HFF-Myc (cell line): Measurements from ENCODE around the gene BCL6B.

ENCODE experiments used
- DNase-seq: peaks from one replicate; pipeline ENCODE4 v3.0.0-alpha.2; 2011; ENCODE audit warnings: low read depth; ENCODE audit errors: extremely low read depth
- H3K4me3 ChIP-seq: replicated peaks from 2 replicates; pipeline ENCODE4 v1.5.1; 2011; ENCODE audit warnings: low read depth, mild to moderate bottlenecking, control low read depth, low read length
- TF ChIP-seq, protein P1 (sequence below): IDR thresholded peaks from 2 replicates; pipeline ENCODE4 v1.5.1; 2012; ENCODE audit warnings: mild to moderate bottlenecking, low read depth, low read length, control low read depth; ENCODE audit errors: missing control alignments

The BCL6B gene

DNA sequence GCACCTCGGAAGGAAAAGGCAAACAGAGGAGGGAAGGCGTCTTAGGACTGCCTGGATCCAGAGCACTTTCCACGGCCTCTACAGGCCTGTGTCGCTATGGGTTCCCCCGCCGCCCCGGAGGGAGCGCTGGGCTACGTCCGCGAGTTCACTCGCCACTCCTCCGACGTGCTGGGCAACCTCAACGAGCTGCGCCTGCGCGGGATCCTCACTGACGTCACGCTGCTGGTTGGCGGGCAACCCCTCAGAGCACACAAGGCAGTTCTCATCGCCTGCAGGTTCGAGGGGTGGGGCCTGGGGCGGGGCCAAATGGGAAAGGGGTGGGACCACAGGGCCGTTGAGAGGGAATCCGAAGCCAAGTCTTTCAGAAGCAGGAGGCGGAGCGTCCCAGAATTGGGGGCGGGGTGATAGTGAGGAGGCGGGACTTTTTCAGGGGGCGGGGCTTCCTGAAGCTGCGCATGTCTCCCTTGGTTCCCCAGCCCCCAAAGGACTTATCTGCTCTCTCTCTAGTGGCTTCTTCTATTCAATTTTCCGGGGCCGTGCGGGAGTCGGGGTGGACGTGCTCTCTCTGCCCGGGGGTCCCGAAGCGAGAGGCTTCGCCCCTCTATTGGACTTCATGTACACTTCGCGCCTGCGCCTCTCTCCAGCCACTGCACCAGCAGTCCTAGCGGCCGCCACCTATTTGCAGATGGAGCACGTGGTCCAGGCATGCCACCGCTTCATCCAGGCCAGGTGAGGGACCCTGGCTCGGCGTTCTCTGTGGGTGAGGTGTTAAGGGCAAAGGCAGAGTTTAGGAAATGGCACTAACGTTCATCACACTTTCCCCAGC, 939 bp downstream of the BCL6B start:
- DNase-seq = no peak
- H3K4me3 ChIP-seq = no peak overlapping the region
- TF ChIP-seq, protein P1, sequence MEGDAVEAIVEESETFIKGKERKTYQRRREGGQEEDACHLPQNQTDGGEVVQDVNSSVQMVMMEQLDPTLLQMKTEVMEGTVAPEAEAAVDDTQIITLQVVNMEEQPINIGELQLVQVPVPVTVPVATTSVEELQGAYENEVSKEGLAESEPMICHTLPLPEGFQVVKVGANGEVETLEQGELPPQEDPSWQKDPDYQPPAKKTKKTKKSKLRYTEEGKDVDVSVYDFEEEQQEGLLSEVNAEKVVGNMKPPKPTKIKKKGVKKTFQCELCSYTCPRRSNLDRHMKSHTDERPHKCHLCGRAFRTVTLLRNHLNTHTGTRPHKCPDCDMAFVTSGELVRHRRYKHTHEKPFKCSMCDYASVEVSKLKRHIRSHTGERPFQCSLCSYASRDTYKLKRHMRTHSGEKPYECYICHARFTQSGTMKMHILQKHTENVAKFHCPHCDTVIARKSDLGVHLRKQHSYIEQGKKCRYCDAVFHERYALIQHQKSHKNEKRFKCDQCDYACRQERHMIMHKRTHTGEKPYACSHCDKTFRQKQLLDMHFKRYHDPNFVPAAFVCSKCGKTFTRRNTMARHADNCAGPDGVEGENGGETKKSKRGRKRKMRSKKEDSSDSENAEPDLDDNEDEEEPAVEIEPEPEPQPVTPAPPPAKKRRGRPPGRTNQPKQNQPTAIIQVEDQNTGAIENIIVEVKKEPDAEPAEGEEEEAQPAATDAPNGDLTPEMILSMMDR = no peak

DNA sequence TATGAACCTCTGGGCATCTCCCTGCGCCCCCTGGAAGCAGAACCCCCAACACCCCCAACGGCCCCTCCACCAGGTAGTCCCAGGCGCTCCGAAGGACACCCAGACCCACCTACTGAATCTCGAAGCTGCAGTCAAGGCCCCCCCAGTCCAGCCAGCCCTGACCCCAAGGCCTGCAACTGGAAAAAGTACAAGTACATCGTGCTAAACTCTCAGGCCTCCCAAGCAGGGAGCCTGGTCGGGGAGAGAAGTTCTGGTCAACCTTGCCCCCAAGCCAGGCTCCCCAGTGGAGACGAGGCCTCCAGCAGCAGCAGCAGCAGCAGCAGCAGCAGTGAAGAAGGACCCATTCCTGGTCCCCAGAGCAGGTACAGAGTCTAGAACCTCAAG, 1.5 kb downstream of the BCL6B start:
- TF ChIP-seq, protein P1 = no peak
- no peak for DNase-seq
- no peak overlapping the region for H3K4me3 ChIP-seq

DNA sequence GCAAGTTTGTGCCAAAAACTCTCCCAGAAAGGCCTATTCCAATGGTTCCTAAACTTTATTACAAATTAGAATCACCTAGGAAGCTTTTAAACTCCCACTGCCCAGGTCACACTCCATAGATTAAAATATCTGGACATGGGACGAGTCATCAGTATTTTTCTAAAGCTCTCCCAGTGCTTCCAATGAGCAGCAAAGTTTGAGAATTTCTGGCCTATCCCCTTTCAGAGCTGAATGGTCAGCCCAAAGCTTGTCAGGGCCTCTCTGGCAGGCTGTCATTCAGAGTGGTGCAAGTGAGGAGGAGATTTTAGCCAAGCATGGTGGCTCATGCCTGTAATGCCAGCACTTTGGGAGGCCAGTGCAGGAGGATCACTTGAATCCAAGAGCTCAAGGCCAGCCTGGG, 2.4 kb downstream of the BCL6B start:
- no peak overlapping the region for H3K4me3 ChIP-seq
- DNase-seq = no peak
- TF ChIP-seq, protein P1 = no peak

DNA sequence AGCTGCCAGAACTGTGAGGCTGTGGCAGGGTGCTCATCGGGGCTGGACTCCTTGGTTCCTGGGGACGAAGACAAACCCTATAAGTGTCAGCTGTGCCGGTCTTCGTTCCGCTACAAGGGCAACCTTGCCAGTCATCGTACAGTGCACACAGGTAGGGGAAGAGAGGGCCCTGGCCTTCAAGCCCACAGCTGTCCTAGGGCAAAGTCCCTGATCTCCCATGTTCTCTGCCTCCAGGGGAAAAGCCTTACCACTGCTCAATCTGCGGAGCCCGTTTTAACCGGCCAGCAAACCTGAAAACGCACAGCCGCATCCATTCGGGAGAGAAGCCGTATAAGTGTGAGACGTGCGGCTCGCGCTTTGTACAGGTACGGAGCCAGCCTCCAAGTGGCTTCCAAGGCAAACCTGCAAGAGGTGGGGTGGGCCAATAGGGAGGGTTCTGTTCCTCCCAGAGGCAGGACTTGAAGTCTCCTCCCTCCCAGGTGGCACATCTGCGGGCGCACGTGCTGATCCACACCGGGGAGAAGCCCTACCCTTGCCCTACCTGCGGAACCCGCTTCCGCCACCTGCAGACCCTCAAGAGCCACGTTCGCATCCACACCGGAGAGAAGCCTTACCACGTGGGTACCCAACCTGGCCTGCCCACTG, 3.7 kb downstream of the BCL6B start:
- no peak overlapping the region for H3K4me3 ChIP-seq
- TF ChIP-seq, protein P1 = no peak
- no peak for DNase-seq

DNA sequence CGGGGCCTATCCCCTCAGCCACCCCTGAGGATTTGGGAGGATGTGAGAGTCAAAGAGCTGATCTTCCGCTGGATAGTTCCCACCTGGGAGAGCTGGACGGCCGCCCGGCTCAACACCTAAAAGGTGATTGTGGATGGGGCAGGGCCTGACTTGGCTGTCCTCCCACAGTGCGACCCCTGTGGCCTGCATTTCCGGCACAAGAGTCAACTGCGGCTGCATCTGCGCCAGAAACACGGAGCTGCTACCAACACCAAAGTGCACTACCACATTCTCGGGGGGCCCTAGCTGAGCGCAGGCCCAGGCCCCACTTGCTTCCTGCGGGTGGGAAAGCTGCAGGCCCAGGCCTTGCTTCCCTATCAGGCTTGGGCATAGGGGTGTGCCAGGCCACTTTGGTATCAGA, 4.5 kb downstream of the BCL6B start:
- H3K4me3 ChIP-seq = no peak overlapping the region
- TF ChIP-seq, protein P1 = no peak
- no peak for DNase-seq

DNA sequence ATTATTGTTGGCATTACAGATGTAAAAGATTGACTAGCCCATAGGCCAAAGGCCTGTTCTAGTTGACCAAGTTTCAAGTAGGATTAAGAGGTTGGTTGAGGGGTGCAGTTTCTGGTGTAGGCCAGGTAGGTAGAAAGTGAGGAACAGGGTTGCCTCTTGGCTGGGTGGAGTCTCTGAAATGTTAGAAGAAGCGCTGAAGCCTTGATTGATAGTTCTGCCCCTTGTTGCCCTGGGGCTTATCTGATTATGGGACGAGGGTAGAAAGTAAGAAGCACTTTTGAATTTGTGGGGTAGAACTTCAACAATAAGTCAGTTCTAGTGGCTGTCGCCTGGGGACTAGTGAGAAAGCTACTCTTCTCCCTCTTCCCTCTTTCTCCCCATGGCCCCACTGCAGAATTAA, 6.2 kb downstream of the BCL6B start:
- no peak for DNase-seq
- TF ChIP-seq, protein P1 = no peak
- no peak overlapping the region for H3K4me3 ChIP-seq
